Panc1 (cell line): ENCODE measurements around the gene CRIP2. TPM values are rescaled to one million over a fixed set of nuclear protein-coding genes. Genes with fewer than 3 reads are reported as not detected.

Source experiments
- ATAC-seq: fragments of 200-7000 bp; cut with Tn5 transposase; 2 replicates; pipeline ENCODE4 v1.9.1; 2020; ENCODE audit warnings: mild to moderate bottlenecking, moderate library complexity
- BruUV-seq: library from RNA; stranded (reverse); fragments of 400-500 nt; replicated peaks from 2 replicates; lab custom pipeline; 2021; lab: Mats Ljungman, UMichigan
- CTCF ChIA-PET: fragments of 300-600 bp; sonication (Branson Sonifier 250); formaldehyde crosslinking; loops from one replicate; lab custom pipeline; 2022; ENCODE audit warnings: antibody characterized with exemption; lab: Charles Lee
- POLR2A ChIA-PET: fragments of 300-600 bp; sonication (Branson Sonifier 250); formaldehyde crosslinking; loops from one replicate; lab custom pipeline; 2022; ENCODE audit warnings: antibody characterized with exemption; lab: Charles Lee
- DNase-seq: peaks from one replicate; pipeline ENCODE4 v3.0.0-alpha.2; 2010; ENCODE audit warnings: low read depth, low spot score
- H3K27ac ChIP-seq: 2 replicates; pipeline ENCODE4 v1.5.1; 2011; ENCODE audit warnings: mild to moderate bottlenecking, low read length, inconsistent platforms
- H3K27me3 ChIP-seq: fragments of 200-500 bp; sonication (Bioruptor generic); 2 replicates; pipeline ENCODE4 v1.6.0; 2014; ENCODE audit warnings: low read length, inconsistent platforms; ENCODE audit not compliant: control insufficient read depth, insufficient read depth
- H3K36me3 ChIP-seq: fragments of 200-500 bp; sonication (Bioruptor generic); 2 replicates; pipeline ENCODE4 v1.5.1; 2014; ENCODE audit warnings: inconsistent platforms, mild to moderate bottlenecking, low read length, moderate library complexity; ENCODE audit not compliant: control insufficient read depth, insufficient read depth
- H3K4me1 ChIP-seq: 2 replicates; pipeline ENCODE4 v1.5.1; 2011; ENCODE audit warnings: inconsistent platforms, mild to moderate bottlenecking, low read length, moderate library complexity; ENCODE audit not compliant: control insufficient read depth, insufficient read depth
- H3K4me3 ChIP-seq, 2 experiments: 2 replicates each; pipeline ENCODE4 v1.5.1; 2011 to 2012; ENCODE audit warnings: low read depth in 2 of 2, low read length in 2 of 2, mild to moderate bottlenecking in 2 of 2, inconsistent platforms in 1 of 2, moderate library complexity in 1 of 2
- H3K9me3 ChIP-seq: fragments of 200-500 bp; sonication (Bioruptor generic); 2 replicates; pipeline ENCODE4 v1.5.1; 2014; ENCODE audit warnings: low read depth, mild to moderate bottlenecking, inconsistent platforms, low read length, moderate library complexity; ENCODE audit not compliant: control insufficient read depth, insufficient read depth
- CTCF ChIP-seq: fragments of 450-650 bp; IDR thresholded peaks from 2 replicates; pipeline ENCODE4 v1.5.1; 2017; ENCODE audit warnings: mild to moderate bottlenecking
- POLR2AphosphoS5 ChIP-seq: IDR thresholded peaks from 2 replicates; pipeline ENCODE4 v1.6.1; 2012; ENCODE audit warnings: mild to moderate bottlenecking, low read depth, low read length, moderate library complexity
- REST ChIP-seq, 2 experiments: IDR thresholded peaks; 2 replicates each; pipeline ENCODE4 v1.6.1; 2011 to 2012; ENCODE audit warnings: low read depth in 2 of 2, control low read depth in 1 of 2, low read length in 1 of 2, mild to moderate bottlenecking in 1 of 2, moderate library complexity in 1 of 2; ENCODE audit not compliant: insufficient read depth in 1 of 2
- SIN3A ChIP-seq: IDR thresholded peaks from 2 replicates; pipeline ENCODE4 v1.6.1; 2012; ENCODE audit warnings: low read depth, mild to moderate bottlenecking, low read length, moderate library complexity, borderline replicate concordance; ENCODE audit not compliant: insufficient read depth
- TCF7L2 ChIP-seq: IDR thresholded peaks from 2 replicates; pipeline ENCODE4 v1.6.1; 2011; ENCODE audit warnings: mild to moderate bottlenecking, low read depth, low read length, inconsistent platforms
- in situ Hi-C: cut with HindIII; loops from 2 replicates; pipeline ENCODE4 v1.10.0; 2016; ENCODE audit warnings: low sequenced_read_pairs, low pct_unique_long_range_greater_than_20kb
- intact Hi-C: fragments of 100-400 bp; cut with micrococcal nuclease; formaldehyde crosslinking; loops from one replicate; pipeline ENCODE4 v1.10.0; 2022; ENCODE audit not compliant: unreplicated experiment
- total RNA-seq: library from RNA; stranded (reverse); gene quantifications from one replicate; pipeline ENCODE4 v1.2.1, GENCODE V29; 2021; ENCODE audit not compliant: unreplicated experiment

CRIP2 gene
- total RNA-seq, 1 experiment from 2014 or later = 280 TPM

- ChIA-PET CTCF (no interaction called here), POLR2A (no interaction called here)
- H3K36me3 ChIP-seq = no peaks in the 10 kb centered on the region; the same call in 1 of the 2 replicates
- no peaks in the 10 kb centered on the region for H3K27me3 ChIP-seq
- no peaks in the 10 kb centered on the region for H3K9me3 ChIP-seq
- in situ Hi-C loops (no loop called here), intact Hi-C loops (no loop called here)
- H3K27ac ChIP-seq = no peak overlapping the region
- no peak overlapping the region for H3K4me3 ChIP-seq
- TF ChIP-seq CTCF = no peak
- no TSS peak for BruUV-seq
- ATAC-seq = no peak
- no peak for DNase-seq
- no peaks in the 10 kb centered on the region for H3K4me1 ChIP-seq
Measured at GRCh38 chr14:105446971-105447370, 27.6 kb upstream of the CRIP2 start.

GRCh38 chr14:105447651-105448640, 26.7 kb upstream of the CRIP2 start:
- Histone ChIP-seq H3K4me3 (no peak overlapping the region), H3K27ac (no peak overlapping the region; the same call in 1 of the 2 replicates), H3K9me3 (no peaks in the 10 kb centered on the region), H3K4me1 (no peaks in the 10 kb centered on the region), H3K27me3 (no peaks in the 10 kb centered on the region), H3K36me3 (no peaks in the 10 kb centered on the region; the same call in 1 of the 2 replicates)
- no TSS peak for BruUV-seq
- DNase-seq (no peak), ATAC-seq (peak; percentile 33)
- ChIA-PET POLR2A (no interaction called here), CTCF (interaction anchor here (0.6 to 0.8 kb wide), 2 partner anchors 10 to 23 kb away, joined by 3 to 4 read pairs; no protein-coding TSS in a partner anchor)
- intact Hi-C loops (no loop called here), in situ Hi-C loops (no loop called here)
- TF ChIP-seq POLR2AphosphoS5 (no peak), SIN3A (no peak), REST (IDR thresholded peaks at IDR 0.05; ENCODE audit: insufficient read depth in 1 of 2, low read depth in 2 of 2, low read length in 1 of 2) (no peak), CTCF (no peak), TCF7L2 (no peak)
